ENCODE data around the gene CACNA1I. TPM values are rescaled to one million over a fixed set of nuclear protein-coding genes. Genes with fewer than 3 reads are reported as not detected.

Gene CACNA1I
- total and polyA plus RNA-seq, 2 of the 8 experiments (the other 6 are each of a cell fraction or from before 2014, with no cell fraction given) = 0.77 to 1.2 TPM

DNA sequence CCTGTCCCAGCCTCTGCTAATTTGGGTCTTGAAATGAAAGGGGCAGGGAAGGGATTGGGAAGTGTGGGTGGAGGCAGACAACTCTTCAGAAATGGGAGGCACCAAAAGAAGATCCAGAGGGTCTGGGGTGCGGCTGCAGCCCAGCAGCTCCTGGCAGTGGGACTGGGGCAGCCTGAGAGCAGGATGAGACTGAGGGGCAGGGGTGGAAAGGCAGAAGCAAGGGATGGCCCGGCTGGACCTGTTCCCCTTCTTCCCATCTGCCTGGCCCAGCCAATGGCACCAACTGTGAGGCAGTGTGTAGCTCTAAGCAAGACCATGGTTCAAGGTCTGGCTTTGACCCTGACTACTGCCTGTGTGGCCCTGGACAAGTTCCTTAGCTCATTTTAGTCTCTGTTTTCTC lies 162.6 kb downstream of the CACNA1I start:
- no peaks in the 10 kb centered on the region for H3K23me2 ChIP-seq (ENCODE audit: low read depth, low read length)
- H3K18ac ChIP-seq (ENCODE audit: extremely low read depth, low read length) = no peak overlapping the region
- H3K79me2 ChIP-seq (ENCODE audit: control insufficient read depth in 1 of 2, insufficient read depth in 2 of 2, low read length in 2 of 2) = no peaks in the 10 kb centered on the region
- no peak overlapping the region for H2BK120ac ChIP-seq (replicated peaks; ENCODE audit: low read depth, low read length)
- no peaks in the 10 kb centered on the region for H3K9me3 ChIP-seq (ENCODE audit: insufficient read depth in 2 of 2, low read depth in 1 of 2, low read length in 1 of 2)
- DNase-seq (ENCODE audit: low read depth in 1 of 2, low spot score in 2 of 2) (peak in 1 of 2 experiments; percentile 26), FAIRE-seq (no peak)
- H2AFZ ChIP-seq (ENCODE audit: low read length) = no peak overlapping the region
- no peak overlapping the region for H3K4ac ChIP-seq (replicated peaks; ENCODE audit: insufficient read length, low read depth, low read length)
- no peaks in the 10 kb centered on the region for H3K79me1 ChIP-seq (ENCODE audit: low read depth, low read length)
- H3K27me3 ChIP-seq (replicated peaks in 1 of 4; ENCODE audit: control insufficient read depth in 3 of 4, extremely low read depth in 1 of 4, insufficient read depth in 3 of 4, low read length in 3 of 4) = no peaks in the 10 kb centered on the region
- no peak overlapping the region for H3K14ac ChIP-seq (ENCODE audit: insufficient read length)
- H3K36me3 ChIP-seq (ENCODE audit: control insufficient read depth in 2 of 4, insufficient read depth in 4 of 4, low read length in 3 of 4) = no peaks in the 10 kb centered on the region
- no peak overlapping the region for H4K91ac ChIP-seq (replicated peaks; ENCODE audit: insufficient read length, low read length)
- no peak overlapping the region for H2BK5ac ChIP-seq (ENCODE audit: low read depth, low read length)
- no peak overlapping the region for H2BK12ac ChIP-seq (ENCODE audit: low read depth, low read length)
- H4K5ac ChIP-seq (ENCODE audit: insufficient read length, low read depth, low read length) = no peak overlapping the region
- H3K23ac ChIP-seq (ENCODE audit: insufficient read length) = no peak overlapping the region
- H2BK20ac ChIP-seq (ENCODE audit: low read length) = no peak overlapping the region
- H4K8ac ChIP-seq (ENCODE audit: extremely low read depth, insufficient read depth, low read length) = no peak overlapping the region
- no peak overlapping the region for H2AK5ac ChIP-seq (ENCODE audit: low read depth, low read length)
- TF ChIP-seq GTF2F1 (IDR thresholded peaks at IDR 0.05; ENCODE audit: borderline replicate concordance, low read depth, low read length) (no peak), FOSL1 (IDR thresholded peaks at IDR 0.05; ENCODE audit: insufficient read depth, low read depth, low read length) (no peak), TAF1 (IDR thresholded peaks at IDR 0.05; ENCODE audit: low read depth, low read length) (no peak), CEBPB (IDR thresholded peaks at IDR 0.05; ENCODE audit: low read depth, low read length) (no peak), CTBP2 (IDR thresholded peaks at IDR 0.05; ENCODE audit: borderline replicate concordance, insufficient read depth, insufficient read length, low read length) (no peak), CBX5 (IDR thresholded peaks at IDR 0.05; ENCODE audit: low read depth, low read length) (no peak), BACH1 (IDR thresholded peaks at IDR 0.05; ENCODE audit: low read length) (no peak), SIRT6 (IDR thresholded peaks at IDR 0.05; ENCODE audit: low read length) (no peak), HDAC2 (IDR thresholded peaks at IDR 0.05; ENCODE audit: borderline replicate concordance in 1 of 2, low read depth in 2 of 2, low read length in 2 of 2) (no peak), NRF1 (IDR thresholded peaks at IDR 0.05; ENCODE audit: low read depth, low read length) (no peak), RAD21 (IDR thresholded peaks at IDR 0.05 in 1 of 2, conservative IDR thresholded peaks at IDR 0.05 in 1 of 2; ENCODE audit: low read depth in 2 of 2, low read length in 2 of 2) (no peak), SP2 (IDR thresholded peaks at IDR 0.05; ENCODE audit: low read length) (no peak), SIX5 (IDR thresholded peaks at IDR 0.05; ENCODE audit: low read depth, low read length) (no peak)
- TF ChIP-seq, protein P1, sequence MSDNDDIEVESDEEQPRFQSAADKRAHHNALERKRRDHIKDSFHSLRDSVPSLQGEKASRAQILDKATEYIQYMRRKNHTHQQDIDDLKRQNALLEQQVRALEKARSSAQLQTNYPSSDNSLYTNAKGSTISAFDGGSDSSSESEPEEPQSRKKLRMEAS (IDR thresholded peaks at IDR 0.05) = no peak
- H2BK15ac ChIP-seq (ENCODE audit: low read length) = no peak overlapping the region
- H3K27ac ChIP-seq (ENCODE audit: low read depth, low read length) = no peak overlapping the region
- POLR2A ChIA-PET (ENCODE audit: partially characterized antibody) = interaction anchor here (0.6 kb wide), 1 partner anchor 1469 kb away, joined by 3 read pairs; no protein-coding TSS in a partner anchor
- CTCF ChIA-PET (ENCODE audit: partially characterized antibody) = interaction anchor here (1.1 to 2.5 kb wide), 7 partner anchors 13 to 190 kb away, joined by 3 to 10 read pairs (median 4); no protein-coding TSS in a partner anchor
- WGBS, 2 experiments (ENCODE audit: extremely low coverage in 1 of 2, insufficient coverage in 1 of 2, insufficient read length in 1 of 2, insufficient replicate concordance in 2 of 2, low coverage in 1 of 2, low lambda C conversion rate in 2 of 2, missing lambda C conversion rate in 1 of 2) = 77% methylated on average over 1 of the region's 2 CpGs; no CpG with 5 or more reads in 1 of the 2 experiments
- H4K20me1 ChIP-seq (replicated peaks in 1 of 2; ENCODE audit: control insufficient read depth in 1 of 2, insufficient read depth in 2 of 2, low read length in 2 of 2) = no peaks in the 10 kb centered on the region
- H3K4me2 ChIP-seq (ENCODE audit: insufficient read depth in 1 of 2, low read depth in 2 of 2, low read length in 2 of 2) = no peak overlapping the region
- no peak overlapping the region for H3K56ac ChIP-seq (replicated peaks; ENCODE audit: insufficient read length, low read depth, low read length)
- no peak overlapping the region for H3K4me3 ChIP-seq (ENCODE audit: extremely low read depth in 1 of 4, insufficient read depth in 2 of 4, low read depth in 3 of 4, low read length in 4 of 4)
- no peak overlapping the region for H3K9ac ChIP-seq (replicated peaks in 1 of 4; ENCODE audit: extremely low read depth in 1 of 4, low read depth in 3 of 4, low read length in 3 of 4)
- H3K4me1 ChIP-seq (replicated peaks in 1 of 4; ENCODE audit: control insufficient read depth in 3 of 4, insufficient read depth in 4 of 4, low read length in 3 of 4) = peaks cover 2 to 5% (median 4%) of the 10 kb centered on the region in 4 experiments; a peak in 4 of 7 replicates
